Stimulated activated CD4-positive, alpha-beta T cell treated with anti-CD3 and anti-CD28 coated beads, Interleukin-4, amount 100 ng/mL, for 24 hours (primary cell): ENCODE data around the gene IL1RL2.

Experiments used
- DNase-seq: peaks from one replicate; pipeline ENCODE4 v3.0.0-alpha.2; 2020

The IL1RL2 gene

DNA sequence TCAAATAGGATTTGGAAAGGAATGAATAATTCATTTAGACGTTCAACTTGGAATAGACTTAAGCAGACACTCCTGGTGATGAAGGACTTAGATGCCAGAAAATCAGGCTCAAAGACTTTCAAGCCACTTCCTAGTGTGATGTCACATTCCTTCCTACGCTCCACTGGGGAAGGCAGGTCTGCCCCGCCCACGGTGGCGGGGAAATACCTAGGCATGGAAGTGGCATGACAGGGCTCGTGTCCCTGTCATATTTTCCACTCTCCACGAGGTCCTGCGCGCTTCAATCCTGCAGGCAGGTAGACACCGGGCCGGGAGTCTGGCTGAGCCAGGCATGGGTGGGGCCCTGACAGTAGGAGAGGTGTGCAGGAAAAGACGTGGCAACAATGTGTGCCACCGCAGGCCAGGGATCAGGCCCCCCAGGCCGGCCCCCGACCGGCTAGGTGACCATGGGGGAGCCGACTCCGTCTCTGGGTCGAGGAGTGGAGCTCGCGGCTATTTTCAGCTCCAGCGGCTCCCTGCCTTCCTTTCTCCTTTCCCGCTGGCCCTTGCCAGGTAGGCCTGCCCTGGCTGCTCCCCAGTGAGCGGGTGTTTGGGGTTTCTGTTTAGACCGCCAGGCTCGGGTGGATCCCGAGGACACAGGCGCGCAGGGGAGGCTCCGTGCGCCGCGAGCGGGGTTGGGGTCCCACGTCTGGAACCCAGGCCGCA is at the start of gene IL1RL2:
Gene IL1RL2, plus strand, starts transcription at position 233 of the 705 bp plus-strand sequence. CDS start 845 bp downstream, outside the sequence.
- peak; percentile 13 for DNase-seq

DNA sequence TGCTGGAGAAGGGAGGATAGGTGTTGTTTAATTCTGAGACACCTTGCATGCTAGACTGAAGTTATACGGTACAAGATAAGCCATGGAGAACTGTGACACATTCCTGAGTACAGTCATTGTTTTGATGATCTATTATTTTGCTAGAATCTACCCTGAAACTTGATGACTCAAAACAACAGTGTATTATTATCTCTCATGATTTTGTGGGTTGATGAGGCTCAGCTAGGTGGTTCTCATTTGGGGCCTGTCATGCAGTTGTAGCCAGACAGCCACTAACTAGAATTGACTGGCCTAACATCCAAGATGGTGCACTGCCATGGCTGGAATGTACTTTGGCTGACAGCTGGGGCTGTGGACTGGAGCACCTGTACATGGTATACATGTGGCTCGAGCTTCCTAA is 49.7 kb upstream of the IL1RL2 start:
- peak; percentile 70 for DNase-seq

- DNase-seq = no peak
Measured at GRCh38 chr2:102138331-102138730, 48.5 kb upstream of the IL1RL2 start.

DNA sequence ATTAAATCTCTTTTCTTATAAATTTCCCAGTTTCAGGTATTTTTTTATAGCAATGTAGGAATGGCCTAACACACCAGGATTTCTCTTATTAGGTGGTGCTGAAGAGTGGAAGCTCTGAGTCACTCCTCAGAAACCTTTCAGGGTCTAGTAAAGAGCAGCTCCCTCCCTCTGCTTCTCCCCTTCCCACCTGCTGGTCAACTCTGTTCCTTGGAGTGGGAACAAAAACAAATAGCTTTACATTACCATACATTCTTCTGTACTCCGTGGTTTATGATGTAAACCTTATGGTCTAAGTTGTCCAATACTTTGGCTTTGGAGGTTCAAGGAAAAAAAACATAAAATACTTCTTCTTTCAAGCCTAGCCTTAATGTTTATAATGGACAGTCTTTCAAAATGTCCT is 47.0 kb upstream of the IL1RL2 start:
- no peak for DNase-seq

GRCh38 chr2:102140377-102140776 is 46.4 kb upstream of the IL1RL2 start:
- no peak for DNase-seq

DNA sequence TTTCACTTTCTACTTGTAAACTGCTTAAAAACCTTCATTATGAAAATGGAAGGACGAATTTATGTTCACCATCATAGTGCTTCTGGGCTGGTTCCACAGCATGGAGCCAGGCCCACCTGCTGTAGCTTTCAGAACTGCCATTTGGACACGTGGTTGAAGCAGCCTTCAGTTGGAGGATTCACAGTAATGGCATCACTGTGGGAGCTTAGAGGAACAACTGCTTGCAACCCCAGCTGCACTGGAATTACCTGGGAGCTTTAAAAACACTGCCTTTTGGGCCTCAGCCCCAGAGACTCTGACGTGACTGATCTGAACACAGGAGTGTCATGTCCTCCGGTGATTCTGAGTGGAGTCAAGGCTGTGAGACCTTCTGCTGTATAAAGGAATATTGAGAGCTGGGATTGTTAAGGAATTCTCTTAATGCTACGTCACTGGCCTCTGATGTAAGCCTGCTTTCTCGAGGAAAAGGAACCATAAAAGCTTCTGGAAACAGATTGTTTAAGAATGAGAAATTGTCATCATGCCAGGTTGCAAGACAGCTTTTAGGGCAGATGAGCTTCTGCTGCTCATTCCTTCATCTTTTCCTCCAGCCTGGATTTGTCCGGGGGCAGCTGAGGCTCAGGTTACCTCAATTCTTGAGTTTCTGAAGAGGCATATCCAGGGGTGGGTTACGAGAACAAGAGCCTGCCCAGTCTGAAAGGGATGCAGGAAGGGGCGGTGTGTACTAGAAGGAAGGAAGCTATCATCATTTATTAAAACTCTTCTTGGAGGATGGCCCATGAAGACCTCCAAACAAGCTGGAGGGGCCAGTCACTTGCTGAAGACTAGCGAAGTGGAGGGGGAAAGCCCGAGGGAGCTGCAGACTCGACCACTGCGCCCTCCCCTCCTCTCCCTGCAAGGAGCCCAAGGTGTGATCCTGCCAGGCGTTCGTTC is 45.5 kb upstream of the IL1RL2 start:
- no peak for DNase-seq

DNA sequence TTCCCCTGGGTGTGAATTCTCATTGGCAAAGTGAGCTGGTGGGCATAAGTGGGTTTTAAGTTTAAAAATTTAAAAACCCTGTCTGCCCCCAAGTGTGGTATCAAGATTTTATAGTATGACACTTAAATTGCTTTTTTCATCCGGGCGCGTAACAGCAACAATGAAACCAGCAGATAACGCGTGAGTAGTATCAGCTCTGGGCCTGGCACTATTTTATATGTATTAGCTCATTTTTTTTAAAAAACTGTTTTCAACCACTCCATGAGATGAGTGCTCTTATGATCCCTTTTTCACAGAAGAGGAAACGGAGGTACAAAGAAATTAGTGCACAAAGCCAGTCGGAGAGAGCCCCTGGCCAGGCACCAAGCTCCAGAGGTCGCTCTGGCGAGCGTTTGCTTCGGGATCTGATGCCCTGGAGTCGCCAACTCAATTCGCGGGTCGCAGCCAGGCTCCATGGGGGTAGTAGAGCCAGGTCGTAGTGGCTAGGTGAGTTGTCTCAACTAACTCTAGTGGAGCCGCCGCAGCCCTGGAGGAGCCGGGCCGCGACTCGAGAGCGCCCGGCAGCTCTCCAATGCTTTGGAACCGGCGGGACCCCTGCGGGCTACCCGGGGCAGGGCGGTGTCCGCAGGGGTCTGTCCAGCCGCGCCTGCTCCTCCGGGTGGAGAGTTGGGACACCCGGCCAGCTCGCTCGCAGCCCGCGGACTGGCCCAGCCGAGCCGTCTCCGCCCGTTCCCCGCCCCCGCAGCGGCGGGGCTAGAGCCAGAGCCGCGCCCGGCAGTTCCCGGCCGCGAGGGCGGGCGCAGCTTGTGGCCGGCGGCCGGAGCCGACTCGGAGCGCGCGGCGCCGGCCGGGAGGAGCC is 44.6 kb upstream of the IL1RL2 start, which contains the start of gene IL1R1:
Gene IL1R1, plus strand, starts transcription at position 777 of the 859 bp plus-strand sequence. CDS start 14,979 bp downstream, outside the sequence.
- no peak for DNase-seq

GRCh38 chr2:102142829-102143449 is 43.9 kb upstream of the IL1RL2 start:
- DNase-seq = no peak

GRCh38 chr2:102143450-102143985 is 43.3 kb upstream of the IL1RL2 start:
- no peak for DNase-seq

DNA sequence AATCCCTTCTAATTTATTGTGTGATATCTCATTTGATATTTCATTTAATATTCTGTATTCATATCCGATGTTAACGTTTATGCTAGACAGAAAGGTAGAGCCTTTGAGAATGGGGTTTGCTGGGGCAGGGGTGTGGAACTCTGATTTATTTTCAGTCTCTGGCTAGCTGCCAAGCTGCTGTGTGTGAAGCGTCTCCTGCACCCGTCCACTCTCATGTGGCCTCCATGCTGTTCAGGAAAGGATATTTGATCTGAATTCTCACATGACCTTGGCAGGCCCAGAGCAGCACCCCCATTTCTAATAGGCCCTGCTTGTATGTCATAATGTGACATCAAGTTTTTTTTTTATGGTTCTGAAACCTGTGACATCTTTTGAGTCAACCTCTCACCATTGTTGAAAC is 42.7 kb upstream of the IL1RL2 start:
- DNase-seq = no peak

DNA sequence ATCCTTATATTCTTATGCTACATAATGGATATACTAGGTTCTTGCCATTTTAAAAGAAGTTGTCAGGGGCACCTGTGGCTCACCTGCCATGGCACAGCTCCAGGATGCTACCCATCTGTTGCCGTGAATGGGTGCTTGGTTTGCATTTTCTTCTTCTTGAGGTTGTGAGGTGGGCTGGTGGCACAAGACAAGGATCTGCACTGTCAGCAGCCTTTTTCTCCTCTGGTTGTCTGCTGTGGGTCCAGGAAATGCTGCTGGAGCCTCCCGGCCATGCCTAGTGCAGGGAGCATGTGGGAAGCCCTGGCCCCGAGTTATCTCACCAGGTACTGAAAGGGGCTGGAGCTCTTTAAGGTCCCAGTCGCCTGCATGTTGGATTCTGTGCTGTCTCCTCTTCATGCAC is 41.7 kb upstream of the IL1RL2 start:
- no peak for DNase-seq

DNA sequence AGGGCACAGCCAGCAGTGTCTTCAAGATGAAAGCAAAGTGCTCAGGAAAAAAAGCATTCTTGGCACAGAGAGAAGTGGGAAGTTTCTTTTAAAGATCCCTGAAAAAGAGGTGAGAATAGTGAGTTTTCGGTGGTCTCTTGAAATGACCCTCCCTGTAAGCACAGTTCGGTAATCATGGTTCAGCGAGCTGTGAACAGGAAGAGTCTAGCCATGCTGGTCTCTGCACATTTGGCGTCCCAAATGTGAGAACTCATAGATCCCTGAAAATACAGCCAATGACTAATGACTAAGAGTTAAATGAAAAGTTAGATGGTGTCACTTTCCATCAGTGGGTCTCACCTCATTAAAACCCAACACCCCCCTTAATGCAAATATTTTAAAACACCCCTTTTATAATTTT is 40.9 kb upstream of the IL1RL2 start:
- no peak for DNase-seq

DNA sequence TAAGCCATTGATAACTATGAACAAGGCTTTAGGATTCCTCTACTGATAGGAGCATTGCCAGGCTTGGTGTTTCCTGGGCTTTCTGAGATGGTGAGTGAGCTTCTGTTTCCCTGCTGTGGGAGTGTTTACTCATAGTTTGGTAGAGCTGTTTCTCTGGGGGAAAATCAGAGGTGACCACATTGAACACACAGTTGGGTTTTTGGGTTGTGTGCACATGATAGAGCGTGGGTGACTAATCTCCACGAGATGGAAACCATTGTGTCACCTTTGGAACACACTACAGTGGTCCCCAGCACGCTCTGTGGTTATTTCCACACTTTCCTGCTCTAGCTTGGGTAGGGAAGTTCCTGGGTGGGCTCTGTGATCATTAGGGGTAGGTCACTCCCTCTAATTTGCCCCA is 38.9 kb upstream of the IL1RL2 start:
- DNase-seq = peak; percentile 83

DNA sequence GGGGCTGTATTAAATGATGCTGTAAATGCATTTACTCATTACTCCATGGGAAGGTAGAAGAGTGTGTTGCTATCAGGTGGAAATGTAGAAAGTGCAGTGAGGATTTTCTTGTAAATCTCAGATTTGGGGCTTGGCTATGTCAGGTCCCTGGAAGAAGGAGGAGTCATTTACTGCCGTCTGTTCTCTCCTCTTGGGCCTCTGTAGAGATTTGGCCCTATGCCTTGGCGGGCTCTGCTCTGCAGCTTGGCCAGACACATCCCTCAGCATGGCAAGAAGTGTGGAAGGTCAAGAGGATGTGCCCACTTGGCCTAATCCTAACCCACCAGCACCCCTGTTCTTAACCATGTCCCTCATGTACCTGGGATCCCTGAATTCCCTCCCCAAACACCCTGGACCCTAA is 37.6 kb upstream of the IL1RL2 start:
- DNase-seq = no peak

- DNase-seq = no peak
Measured at GRCh38 chr2:102149644-102150455, 37.0 kb upstream of the IL1RL2 start.

DNA sequence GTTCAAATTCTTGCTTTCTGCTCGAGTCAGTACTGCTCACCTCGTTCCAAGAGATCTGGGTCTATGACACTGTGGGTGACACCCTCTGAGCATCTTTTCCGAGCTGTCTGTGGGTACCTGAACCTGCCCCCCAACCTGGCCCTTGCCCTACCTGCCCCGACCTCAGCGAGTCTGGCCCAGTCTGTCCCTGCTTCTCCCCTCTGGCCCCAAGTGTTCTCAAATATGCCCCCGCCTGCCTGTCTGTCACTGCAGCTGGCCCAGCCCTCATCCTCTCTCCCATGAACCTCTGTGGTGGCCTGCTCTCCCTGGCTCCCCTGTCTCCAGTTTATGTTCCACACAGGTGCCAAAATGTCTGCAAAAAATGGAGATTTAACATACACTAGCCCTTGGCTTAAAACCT is 32.5 kb upstream of the IL1RL2 start:
- no peak for DNase-seq

DNA sequence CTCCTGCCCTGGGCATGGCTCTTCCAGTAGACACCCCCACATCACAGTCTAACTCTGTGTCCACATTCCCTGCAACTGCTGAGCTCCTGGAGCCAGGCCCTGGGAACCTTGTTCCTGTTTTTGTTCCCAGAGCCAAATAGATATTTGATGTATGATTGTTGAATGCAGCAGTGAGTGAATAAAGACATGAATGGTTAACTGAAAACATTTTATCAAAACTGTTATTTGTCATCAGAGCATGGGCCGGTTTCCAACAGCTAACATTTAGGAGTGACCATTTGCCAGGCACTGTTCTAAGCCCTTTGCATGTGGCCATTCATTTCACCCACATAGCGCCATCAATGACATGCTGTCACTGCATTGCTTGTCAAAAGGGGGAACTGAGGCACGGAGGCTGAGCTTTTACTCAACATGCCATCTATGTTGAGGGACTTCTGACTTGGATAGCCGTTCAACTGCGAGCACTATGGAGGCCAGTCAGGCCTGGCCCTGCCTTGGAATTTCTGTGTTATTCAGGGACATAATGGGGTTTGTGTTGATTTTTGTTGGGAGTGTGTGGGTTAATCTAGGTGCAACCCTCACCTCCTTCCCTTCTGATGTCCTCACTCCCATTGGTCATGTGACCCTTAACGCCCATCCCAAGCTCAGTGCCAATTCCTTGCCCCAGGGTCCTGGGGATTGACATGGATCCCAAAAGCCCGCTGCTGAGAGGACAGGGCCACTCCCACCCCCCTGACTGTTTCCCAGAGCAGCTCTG is 31.7 kb upstream of the IL1RL2 start:
- no peak for DNase-seq

- DNase-seq = no peak
Measured at GRCh38 chr2:102155703-102156515, 30.9 kb upstream of the IL1RL2 start.

GRCh38 chr2:102158011-102158755 is 28.6 kb upstream of the IL1RL2 start:
- no peak for DNase-seq
